ENCODE data around the gene ABCC9. TPM values are rescaled to one million over a fixed set of nuclear protein-coding genes. Genes with fewer than 3 reads are reported as not detected.
"Not testable (repeated sequence)": the region's sequence is repeated elsewhere in the genome, so short reads cannot be mapped to it uniquely, and the experiment has no call there.

ABCC9 gene
- total RNA-seq, 1 donor from 2014 or later, result 0.02 TPM

DNA sequence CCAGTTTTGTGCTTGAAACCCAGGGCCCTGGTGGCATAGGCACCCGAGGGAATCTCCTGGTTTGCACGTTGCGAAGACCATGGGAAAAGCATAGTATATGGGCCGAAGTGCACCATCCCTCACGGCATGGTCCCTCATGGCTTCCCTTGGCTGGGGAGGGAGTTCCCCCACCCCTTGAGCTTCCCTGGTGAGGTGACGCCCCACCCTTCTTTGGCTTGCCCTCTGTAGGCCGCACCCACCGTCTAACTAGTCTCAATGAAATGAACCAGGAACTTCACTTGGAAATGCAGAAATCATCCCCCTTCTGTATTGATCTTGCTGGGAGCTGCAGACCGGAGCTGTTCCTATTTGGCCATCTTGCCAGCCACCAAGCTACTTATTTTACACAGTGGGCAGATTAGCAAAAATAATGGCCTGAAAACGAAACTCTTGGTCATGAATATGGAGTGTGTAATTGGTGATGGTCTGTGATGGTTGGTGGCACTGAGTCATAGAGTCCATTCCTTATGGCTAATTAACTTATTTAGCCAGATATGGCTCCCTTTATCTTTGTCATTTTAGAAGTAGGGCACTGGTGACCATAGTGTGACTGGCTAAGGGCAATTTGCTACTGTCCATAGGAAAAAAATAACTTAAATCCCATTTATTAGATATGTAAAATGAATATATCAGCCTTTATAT, 145.4 kb downstream of the ABCC9 start:
- H3K27me3 Mint-ChIP-seq (ENCODE audit: low read depth), result no peaks in the 10 kb centered on the region
- H3K27ac Mint-ChIP-seq, result no peak overlapping the region
- intact Hi-C loops (cut with micrococcal nuclease), result no loop called here
- H3K4me1 Mint-ChIP-seq (ENCODE audit: low read depth), result no peaks in the 10 kb centered on the region
- no peaks in the 10 kb centered on the region for H3K9me3 Mint-ChIP-seq
- no peaks in the 10 kb centered on the region for H3K36me3 Mint-ChIP-seq (ENCODE audit: low read depth)
- no peak overlapping the region for H3K4me3 Mint-ChIP-seq (ENCODE audit: low read depth)
- DNase-seq (ENCODE audit: low spot score), result no peak

DNA sequence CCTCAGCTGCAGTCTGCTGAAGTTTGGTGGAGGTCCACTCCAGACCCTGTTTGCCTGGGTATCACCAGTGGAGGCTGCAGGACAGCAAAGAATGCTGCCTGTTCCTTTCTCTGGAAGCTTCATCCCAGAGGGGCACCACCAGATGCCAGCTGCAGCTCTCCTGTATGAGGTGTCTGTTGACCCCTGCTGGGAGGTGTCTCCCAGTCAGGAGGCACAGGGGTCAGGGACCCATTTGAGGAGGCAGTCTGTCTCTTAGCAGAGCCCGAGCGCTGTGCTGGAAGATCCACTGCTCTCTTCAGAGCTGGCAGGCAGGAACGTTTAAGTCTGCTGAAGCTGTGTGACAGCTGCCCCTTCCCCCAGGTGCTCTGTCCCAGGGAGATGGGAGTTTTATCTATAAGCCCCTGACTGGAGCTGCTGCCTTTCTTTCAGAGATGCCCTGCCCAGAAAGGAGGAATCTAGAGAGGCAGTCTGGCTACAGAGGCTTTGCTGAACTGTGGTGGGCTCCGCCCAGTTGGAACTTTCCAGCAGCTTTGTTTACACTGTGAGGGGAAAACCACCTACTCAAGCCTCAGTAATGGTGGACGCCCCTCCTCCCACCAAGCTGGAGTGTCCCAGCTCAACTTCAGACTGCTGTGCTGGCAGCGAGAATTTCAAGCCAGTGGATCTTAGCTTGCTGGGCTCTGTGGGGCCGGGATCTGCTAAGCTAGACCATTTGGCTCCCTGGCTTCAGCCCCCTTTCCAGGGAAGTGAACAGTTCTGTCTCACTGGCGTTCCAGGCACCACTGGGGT, 146.2 kb downstream of the ABCC9 start:
- H3K4me3 Mint-ChIP-seq (ENCODE audit: low read depth); H3K36me3 Mint-ChIP-seq (ENCODE audit: low read depth); DNase-seq (ENCODE audit: low spot score); H3K27ac Mint-ChIP-seq; H3K4me1 Mint-ChIP-seq (ENCODE audit: low read depth); H3K9me3 Mint-ChIP-seq; intact Hi-C loops (cut with micrococcal nuclease); H3K27me3 Mint-ChIP-seq (ENCODE audit: low read depth): not testable (repeated sequence)

GRCh38 chr12:21789687-21790086, 151.5 kb downstream of the ABCC9 start:
- H3K27ac Mint-ChIP-seq; intact Hi-C loops (cut with micrococcal nuclease); DNase-seq (ENCODE audit: low spot score); H3K36me3 Mint-ChIP-seq (ENCODE audit: low read depth); H3K4me1 Mint-ChIP-seq (ENCODE audit: low read depth); H3K27me3 Mint-ChIP-seq (ENCODE audit: low read depth); H3K4me3 Mint-ChIP-seq (ENCODE audit: low read depth); H3K9me3 Mint-ChIP-seq: not testable (repeated sequence)

GRCh38 chr12:21788089-21788983, 152.9 kb downstream of the ABCC9 start:
- no peak for DNase-seq (ENCODE audit: low spot score)
- intact Hi-C loops (cut with micrococcal nuclease), result no loop called here
- no peak overlapping the region for H3K27ac Mint-ChIP-seq

GRCh38 chr12:21786041-21786531, 155.1 kb downstream of the ABCC9 start:
- intact Hi-C loops (cut with micrococcal nuclease), result no loop called here
- no peak overlapping the region for H3K4me3 Mint-ChIP-seq (ENCODE audit: low read depth)
- H3K36me3 Mint-ChIP-seq (ENCODE audit: low read depth), result no peaks in the 10 kb centered on the region

More at GRCh38 chr12:21788089-21788983, 152.9 kb downstream of the ABCC9 start:
- Mint-ChIP-seq H3K9me3 (no peaks in the 10 kb centered on the region), H3K4me3 (ENCODE audit: low read depth) (no peak overlapping the region), H3K27me3 (ENCODE audit: low read depth) (no peaks in the 10 kb centered on the region), H3K36me3 (ENCODE audit: low read depth) (no peaks in the 10 kb centered on the region), H3K4me1 (ENCODE audit: low read depth) (no peaks in the 10 kb centered on the region)

GRCh38 chr12:21782723-21783122, 158.5 kb downstream of the ABCC9 start:
- H3K27me3 Mint-ChIP-seq (ENCODE audit: low read depth); H3K4me1 Mint-ChIP-seq (ENCODE audit: low read depth); H3K27ac Mint-ChIP-seq; H3K36me3 Mint-ChIP-seq (ENCODE audit: low read depth); H3K9me3 Mint-ChIP-seq; DNase-seq (ENCODE audit: low spot score); H3K4me3 Mint-ChIP-seq (ENCODE audit: low read depth); intact Hi-C loops (cut with micrococcal nuclease): not testable (repeated sequence)

More at GRCh38 chr12:21786041-21786531, 155.1 kb downstream of the ABCC9 start:
- H3K9me3 Mint-ChIP-seq, result no peaks in the 10 kb centered on the region
- H3K4me1 Mint-ChIP-seq (ENCODE audit: low read depth), result no peaks in the 10 kb centered on the region
- H3K27ac Mint-ChIP-seq, result no peak overlapping the region
- H3K27me3 Mint-ChIP-seq (ENCODE audit: low read depth), result no peaks in the 10 kb centered on the region
- no peak for DNase-seq (ENCODE audit: low spot score)

- no peak for DNase-seq (ENCODE audit: low spot score)
- H3K4me3 Mint-ChIP-seq (ENCODE audit: low read depth), result no peak overlapping the region
- H3K4me1 Mint-ChIP-seq (ENCODE audit: low read depth), result no peaks in the 10 kb centered on the region
- H3K27ac Mint-ChIP-seq, result no peak overlapping the region
- H3K9me3 Mint-ChIP-seq, result no peaks in the 10 kb centered on the region
- H3K36me3 Mint-ChIP-seq (ENCODE audit: low read depth), result no peaks in the 10 kb centered on the region
- intact Hi-C loops (cut with micrococcal nuclease), result no loop called here
- H3K27me3 Mint-ChIP-seq (ENCODE audit: low read depth), result peaks cover 16% of the 10 kb centered on the region
Measured at GRCh38 chr12:21780786-21781185, 160.4 kb downstream of the ABCC9 start.

DNA sequence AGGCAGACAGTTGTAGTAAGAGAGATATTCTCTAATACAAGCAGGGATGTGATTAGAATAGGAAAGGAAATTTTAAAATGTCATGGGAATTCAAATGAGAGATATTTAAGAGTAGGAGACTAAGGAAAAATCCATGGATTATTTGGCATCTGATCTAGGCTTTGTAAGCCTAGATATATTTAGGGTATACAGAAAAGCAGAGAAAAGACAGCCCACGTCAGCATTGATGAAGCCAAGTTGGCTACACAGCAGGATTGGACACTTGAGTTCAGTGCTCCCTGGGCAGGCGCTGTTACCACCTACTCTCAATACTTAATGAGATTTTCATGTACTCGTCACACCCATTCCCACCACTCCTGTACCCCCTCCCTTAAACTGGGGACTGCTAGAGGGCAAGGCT, 165.1 kb downstream of the ABCC9 start:
- Mint-ChIP-seq H3K36me3 (ENCODE audit: low read depth) (no peaks in the 10 kb centered on the region), H3K4me1 (ENCODE audit: low read depth) (peaks cover 2% of the 10 kb centered on the region), H3K27me3 (ENCODE audit: low read depth) (peaks cover 49% of the 10 kb centered on the region), H3K9me3 (no peaks in the 10 kb centered on the region), H3K27ac (no peak overlapping the region), H3K4me3 (ENCODE audit: low read depth) (no peak overlapping the region)
- intact Hi-C loops (cut with micrococcal nuclease), result loop anchor here (5.0 kb wide), 1 partner anchor 166 kb away; the partner anchor contains the start of gene ABCC9
- no peak for DNase-seq (ENCODE audit: low spot score)

DNA sequence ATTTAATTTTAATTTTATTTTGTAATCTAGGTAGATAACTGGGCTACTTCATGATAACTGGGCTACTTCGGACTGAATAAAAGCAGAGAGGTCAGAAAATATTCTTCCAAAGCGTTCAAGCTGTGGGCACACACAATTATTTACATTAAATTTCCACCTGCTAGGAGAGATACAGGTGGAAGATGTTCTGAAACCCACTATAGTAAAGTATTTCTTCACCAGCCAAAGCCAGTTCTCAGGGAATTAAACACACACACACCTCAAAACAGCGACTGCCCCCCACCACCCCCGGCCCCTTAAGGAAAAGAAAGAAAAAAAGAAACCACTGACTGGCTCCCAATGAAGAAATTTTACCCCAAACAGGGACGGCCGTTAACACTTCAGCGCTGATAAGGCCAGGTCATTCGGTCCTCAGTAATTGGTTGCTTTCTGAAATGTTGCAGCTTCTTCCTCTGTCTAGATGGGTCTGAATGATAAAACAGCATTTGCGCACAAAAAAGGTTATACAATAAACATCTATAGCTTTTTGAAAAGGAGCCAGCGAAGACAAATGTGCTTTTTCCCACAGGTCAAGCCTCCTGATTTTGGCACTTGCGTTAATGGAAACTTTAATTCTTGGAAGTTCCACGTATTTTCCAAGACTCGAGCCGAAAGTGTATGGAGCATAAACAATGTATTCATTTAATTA, 165.9 kb downstream of the ABCC9 start:
- H3K27ac Mint-ChIP-seq, result no peak overlapping the region
- H3K9me3 Mint-ChIP-seq, result no peaks in the 10 kb centered on the region
- peaks cover 2% of the 10 kb centered on the region for H3K4me1 Mint-ChIP-seq (ENCODE audit: low read depth)
- no peaks in the 10 kb centered on the region for H3K36me3 Mint-ChIP-seq (ENCODE audit: low read depth)
- intact Hi-C loops (cut with micrococcal nuclease), result loop anchor here (5.0 kb wide), 1 partner anchor 167 kb away; the partner anchor contains the start of gene ABCC9
- no peak overlapping the region for H3K4me3 Mint-ChIP-seq (ENCODE audit: low read depth)
- H3K27me3 Mint-ChIP-seq (ENCODE audit: low read depth), result peaks cover 55% of the 10 kb centered on the region
- DNase-seq (ENCODE audit: low spot score), result no peak

- Mint-ChIP-seq H3K27me3 (ENCODE audit: low read depth) (peaks cover 58% of the 10 kb centered on the region), H3K36me3 (ENCODE audit: low read depth) (no peaks in the 10 kb centered on the region), H3K27ac (no peak within 1 kb of the TSS), H3K4me3 (ENCODE audit: low read depth) (no peak within 1 kb of the TSS), H3K4me1 (ENCODE audit: low read depth) (peaks cover 2% of the 10 kb centered on the region), H3K9me3 (no peaks in the 10 kb centered on the region)
- intact Hi-C loops (cut with micrococcal nuclease), result loop anchor here (5.0 kb wide), 1 partner anchor 168 kb away; the partner anchor contains the start of gene ABCC9
- no peak for DNase-seq (ENCODE audit: low spot score)
Measured at GRCh38 chr12:21774358-21775132, 166.7 kb downstream of the ABCC9 start, which contains the start of gene KCNJ8. Gene KCNJ8 (minus strand): TSS chr12:21774706. CDS start chr12:21773616, 1,090 bp downstream.

GRCh38 chr12:21773806-21774205, 167.4 kb downstream of the ABCC9 start:
- peaks cover 62% of the 10 kb centered on the region for H3K27me3 Mint-ChIP-seq (ENCODE audit: low read depth)
- H3K9me3 Mint-ChIP-seq, result no peaks in the 10 kb centered on the region
- no peak overlapping the region for H3K4me3 Mint-ChIP-seq (ENCODE audit: low read depth)
- intact Hi-C loops (cut with micrococcal nuclease), result no loop called here
- peaks cover 2% of the 10 kb centered on the region for H3K4me1 Mint-ChIP-seq (ENCODE audit: low read depth)
- H3K36me3 Mint-ChIP-seq (ENCODE audit: low read depth), result no peaks in the 10 kb centered on the region
- no peak overlapping the region for H3K27ac Mint-ChIP-seq
- DNase-seq (ENCODE audit: low spot score), result no peak
